Mesendoderm (in vitro differentiated cells): Measurements from ENCODE around the gene CHSY1.

ENCODE experiments used
- DNase-seq: peaks from one replicate; pipeline ENCODE4 v3.0.0; 2013
- H2AK5ac ChIP-seq: 2 replicates; pipeline ENCODE4 v1.6.1; 2013; ENCODE audit warnings: low read length, inconsistent platforms
- H2BK120ac ChIP-seq: 2 replicates; pipeline ENCODE4 v1.6.1; 2013; ENCODE audit warnings: low read depth, mild to moderate bottlenecking, low read length, moderate library complexity, mixed read lengths
- H2BK15ac ChIP-seq: replicated peaks from 2 replicates; pipeline ENCODE4 v1.6.1; 2013; ENCODE audit warnings: low read depth, mild to moderate bottlenecking, moderate library complexity
- H2BK5ac ChIP-seq: 2 replicates; pipeline ENCODE4 v1.6.1; 2013; ENCODE audit warnings: low read length, inconsistent platforms
- H3K18ac ChIP-seq: 2 replicates; pipeline ENCODE4 v1.6.1; 2013; ENCODE audit warnings: mild to moderate bottlenecking, low read length, mixed read lengths
- H3K23ac ChIP-seq: one replicate; pipeline ENCODE4 v1.6.1; 2013; ENCODE audit warnings: low read length
- H3K27ac ChIP-seq: 2 replicates; pipeline ENCODE4 v1.5.1; 2013; ENCODE audit warnings: low read depth, mild to moderate bottlenecking, inconsistent platforms, low read length, moderate library complexity
- H3K27me3 ChIP-seq: 2 replicates; pipeline ENCODE4 v1.6.1; 2013; ENCODE audit warnings: low read length, control low read depth, mild to moderate bottlenecking, inconsistent platforms; ENCODE audit not compliant: insufficient read depth, poor library complexity
- H3K36me3 ChIP-seq: 2 replicates; pipeline ENCODE4 v1.6.1; 2013; ENCODE audit warnings: low read length, inconsistent platforms; ENCODE audit not compliant: control insufficient read depth, insufficient read depth
- H3K4ac ChIP-seq: one replicate; pipeline ENCODE4 v1.6.1; 2013; ENCODE audit warnings: low read depth, mild to moderate bottlenecking, low read length, moderate library complexity
- H3K4me1 ChIP-seq: 2 replicates; pipeline ENCODE4 v1.6.1; 2013; ENCODE audit warnings: low read depth, low read length, inconsistent platforms; ENCODE audit not compliant: control insufficient read depth
- H3K4me2 ChIP-seq: 2 replicates; pipeline ENCODE4 v1.6.1; 2013; ENCODE audit warnings: low read length
- H3K4me3 ChIP-seq: 2 replicates; pipeline ENCODE4 v1.5.1; 2013; ENCODE audit warnings: mild to moderate bottlenecking, low read length
- H3K56ac ChIP-seq: one replicate; pipeline ENCODE4 v1.6.1; 2013; ENCODE audit warnings: low read length
- H3K79me1 ChIP-seq: 2 replicates; pipeline ENCODE4 v1.6.1; 2013; ENCODE audit warnings: low read length, inconsistent platforms
- H3K79me2 ChIP-seq: 2 replicates; pipeline ENCODE4 v1.6.1; 2013; ENCODE audit warnings: mild to moderate bottlenecking, low read length; ENCODE audit not compliant: control insufficient read depth, insufficient read depth
- H3K9ac ChIP-seq: 2 replicates; pipeline ENCODE4 v1.6.1; 2013; ENCODE audit warnings: low read length, inconsistent platforms
- H4K5ac ChIP-seq: one replicate; pipeline ENCODE4 v1.6.1; 2013; ENCODE audit warnings: low read length
- H4K8ac ChIP-seq: one replicate; pipeline ENCODE4 v1.6.1; 2013; ENCODE audit warnings: low read depth, mild to moderate bottlenecking, control low read depth, low read length, moderate library complexity
- WGBS: extraction: QIAGEN DNeasy Blood & Tissue Kit; methylation state at CpG from one replicate; pipeline ENCODE4 v1.1.7; 2013; ENCODE audit warnings: low lambda C conversion rate, missing lambda C conversion rate; ENCODE audit not compliant: insufficient coverage; ENCODE audit errors: extremely low coverage; 5-methylcytosine and 5-hydroxymethylcytosine counted together

CHSY1 gene

DNA sequence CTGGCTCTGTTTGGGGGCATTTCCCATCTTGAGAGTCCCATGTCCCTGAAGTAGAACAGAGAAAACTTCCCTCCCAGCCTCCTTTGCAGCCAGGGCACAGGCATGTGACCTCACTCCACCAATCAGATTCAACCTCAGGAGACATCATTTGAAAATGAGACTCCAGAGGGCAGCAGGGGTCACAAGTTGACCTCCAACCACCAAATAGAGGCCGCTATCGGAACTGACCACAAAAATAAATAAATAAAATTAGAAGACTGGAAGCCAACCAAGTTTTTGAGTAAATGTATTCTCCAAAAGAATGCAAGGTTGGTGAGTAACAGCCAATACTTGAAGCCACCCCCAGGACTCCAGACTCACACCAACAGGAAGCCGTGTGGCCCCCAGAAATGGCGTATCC lies 106.5 kb downstream of the CHSY1 start:
- Histone ChIP-seq H3K4ac (no peak overlapping the region), H2BK120ac (no peak overlapping the region), H3K4me3 (no peak overlapping the region), H2AK5ac (no peak overlapping the region), H3K36me3 (no peaks in the 10 kb centered on the region), H3K27me3 (no peaks in the 10 kb centered on the region), H2BK5ac (no peak overlapping the region), H3K79me2 (no peaks in the 10 kb centered on the region), H4K5ac (no peak overlapping the region), H3K4me1 (no peaks in the 10 kb centered on the region), H3K18ac (no peak overlapping the region), H2BK15ac (no peak overlapping the region), H4K8ac (no peak overlapping the region), H3K79me1 (no peaks in the 10 kb centered on the region), H3K56ac (no peak overlapping the region), H3K9ac (no peak overlapping the region), H3K27ac (no peak overlapping the region), H3K23ac (no peak overlapping the region), H3K4me2 (no peak overlapping the region)
- peak; percentile 38 for DNase-seq
- no CpG with 5 or more reads among the region's 4 CpGs for WGBS

- Histone ChIP-seq H2BK5ac (no peak overlapping the region), H3K18ac (no peak overlapping the region), H2AK5ac (no peak overlapping the region), H3K56ac (no peak overlapping the region), H3K4me2 (no peak overlapping the region), H3K4ac (no peak overlapping the region), H4K8ac (no peak overlapping the region), H3K23ac (no peak overlapping the region), H3K27ac (no peak overlapping the region), H3K4me3 (no peak overlapping the region), H3K36me3 (no peaks in the 10 kb centered on the region), H3K79me2 (no peaks in the 10 kb centered on the region), H2BK120ac (no peak overlapping the region), H4K5ac (no peak overlapping the region), H3K79me1 (no peaks in the 10 kb centered on the region), H3K27me3 (no peaks in the 10 kb centered on the region), H2BK15ac (no peak overlapping the region), H3K4me1 (no peaks in the 10 kb centered on the region), H3K9ac (no peak overlapping the region)
- WGBS, result no CpG with 5 or more reads among the region's 7 CpGs
- no peak for DNase-seq
These were observed 108.5 kb downstream of the CHSY1 start for GRCh38 chr15:101143321-101143720.

DNA sequence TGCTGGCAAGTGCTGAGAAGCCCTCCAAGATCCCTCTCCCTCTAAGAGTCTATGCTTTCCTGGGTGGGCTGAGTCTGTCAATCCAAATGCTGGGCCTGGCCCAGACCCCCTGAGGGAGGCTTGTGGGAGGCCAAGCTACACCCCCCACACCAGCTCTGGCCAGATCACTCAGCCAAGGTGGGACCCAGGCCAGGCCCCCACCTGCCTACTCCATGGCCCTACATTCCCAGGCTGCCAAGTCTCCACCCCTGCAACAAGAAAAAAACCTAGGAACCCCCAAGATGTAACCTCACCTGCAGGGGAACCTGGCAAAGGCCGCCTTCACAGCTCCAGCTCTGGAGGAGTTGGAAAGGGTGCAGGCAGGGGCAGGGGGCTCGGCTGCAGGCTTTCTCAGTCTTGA lies 109.1 kb downstream of the CHSY1 start:
- WGBS, result no CpG with 5 or more reads among the region's 2 CpGs
- Histone ChIP-seq H3K79me2 (no peaks in the 10 kb centered on the region), H3K4me2 (no peak overlapping the region)

GRCh38 chr15:101141926-101142527 lies 109.8 kb downstream of the CHSY1 start:
- Histone ChIP-seq H2BK5ac (no peak overlapping the region), H3K18ac (no peak overlapping the region), H3K36me3 (no peaks in the 10 kb centered on the region), H3K4me1 (no peaks in the 10 kb centered on the region), H4K5ac (no peak overlapping the region), H3K23ac (no peak overlapping the region), H3K79me1 (no peaks in the 10 kb centered on the region), H3K4ac (no peak overlapping the region), H3K27me3 (no peaks in the 10 kb centered on the region), H3K9ac (no peak overlapping the region), H3K4me3 (no peak overlapping the region), H3K79me2 (no peaks in the 10 kb centered on the region), H3K56ac (no peak overlapping the region), H2BK120ac (no peak overlapping the region), H4K8ac (no peak overlapping the region), H2BK15ac (no peak overlapping the region), H2AK5ac (no peak overlapping the region), H3K27ac (no peak overlapping the region), H3K4me2 (no peak overlapping the region)
- DNase-seq, result no peak

More for the DNA sequence above, 109.1 kb downstream of the CHSY1 start:
- H3K27ac ChIP-seq, result no peak overlapping the region
- no peaks in the 10 kb centered on the region for H3K4me1 ChIP-seq
- no peaks in the 10 kb centered on the region for H3K79me1 ChIP-seq
- H3K56ac ChIP-seq, result no peak overlapping the region
- no peak overlapping the region for H3K23ac ChIP-seq
- no peak for DNase-seq
- no peak overlapping the region for H2AK5ac ChIP-seq
- no peaks in the 10 kb centered on the region for H3K36me3 ChIP-seq
- H3K27me3 ChIP-seq, result no peaks in the 10 kb centered on the region
- H3K4me3 ChIP-seq, result no peak overlapping the region
- H4K8ac ChIP-seq, result no peak overlapping the region
- no peak overlapping the region for H4K5ac ChIP-seq
- no peak overlapping the region for H2BK120ac ChIP-seq
- H2BK15ac ChIP-seq, result no peak overlapping the region
- no peak overlapping the region for H3K9ac ChIP-seq
- H2BK5ac ChIP-seq, result no peak overlapping the region
- no peak overlapping the region for H3K4ac ChIP-seq
- H3K18ac ChIP-seq, result no peak overlapping the region

DNA sequence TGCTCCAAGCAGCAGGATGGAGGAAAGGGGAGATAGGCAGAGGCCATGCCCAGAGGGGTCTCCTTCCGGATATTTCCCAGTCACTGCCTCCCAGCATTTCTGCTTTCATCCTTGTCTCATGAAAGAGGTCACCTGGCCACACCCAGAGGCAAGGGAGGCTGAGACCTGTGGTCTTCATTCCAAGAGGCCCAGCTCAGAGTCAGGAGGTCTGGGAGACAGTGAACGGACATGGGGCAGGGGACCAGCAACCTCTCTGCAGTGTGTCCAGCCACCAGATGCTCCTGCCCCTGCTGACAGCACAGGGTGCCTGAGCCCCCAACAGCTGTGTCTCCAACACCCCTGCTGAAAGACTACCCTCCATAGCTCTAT lies 111.2 kb downstream of the CHSY1 start:
- Histone ChIP-seq H3K36me3 (no peaks in the 10 kb centered on the region), H3K4me2 (no peak overlapping the region), H3K27ac (no peak overlapping the region), H3K4ac (no peak overlapping the region), H3K56ac (no peak overlapping the region), H3K79me1 (no peaks in the 10 kb centered on the region), H3K18ac (no peak overlapping the region), H2AK5ac (no peak overlapping the region), H3K27me3 (no peaks in the 10 kb centered on the region), H3K4me1 (no peaks in the 10 kb centered on the region), H2BK120ac (no peak overlapping the region), H3K79me2 (no peaks in the 10 kb centered on the region), H3K23ac (no peak overlapping the region), H3K4me3 (no peak overlapping the region), H4K8ac (no peak overlapping the region), H4K5ac (no peak overlapping the region), H2BK15ac (no peak overlapping the region), H2BK5ac (no peak overlapping the region), H3K9ac (no peak overlapping the region)
- no CpG with 5 or more reads among the region's 2 CpGs for WGBS
- no peak for DNase-seq

DNA sequence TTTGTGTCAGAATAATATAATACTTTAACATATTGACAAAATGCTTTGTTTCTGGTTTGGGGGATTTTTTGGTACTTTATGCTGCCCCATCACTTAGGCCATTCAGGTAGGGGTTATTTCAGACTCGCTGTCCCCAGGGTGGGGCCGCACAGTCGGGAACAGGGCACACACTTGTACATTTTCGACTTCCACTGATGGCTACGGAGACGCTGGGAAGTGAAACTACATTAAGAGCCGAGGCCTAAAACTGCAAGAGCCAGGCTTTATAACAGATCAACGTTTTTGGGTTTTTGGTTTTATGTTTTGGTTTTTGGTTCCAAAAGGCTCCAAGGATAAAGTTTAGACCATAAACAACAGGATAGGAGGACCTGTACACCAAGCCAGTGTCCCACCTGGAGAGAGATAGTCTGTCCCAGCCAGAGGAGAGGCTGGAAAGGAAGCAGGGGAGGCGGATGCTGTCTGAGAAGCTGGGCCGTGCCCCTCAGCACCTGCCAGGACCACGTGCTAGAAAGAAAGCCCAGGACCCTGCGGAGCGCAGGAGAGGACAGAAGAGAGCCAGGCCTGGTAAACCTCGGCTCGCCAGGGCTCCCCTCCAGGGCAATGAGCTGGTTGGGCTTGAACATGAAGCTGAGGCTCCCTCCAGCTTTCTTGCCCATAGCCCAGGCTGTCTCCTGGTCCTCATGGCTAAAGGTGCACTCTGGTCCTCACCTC lies 111.7 kb downstream of the CHSY1 start:
- Histone ChIP-seq H3K27ac (no peak overlapping the region), H3K27me3 (no peaks in the 10 kb centered on the region), H3K79me2 (no peaks in the 10 kb centered on the region), H3K18ac (no peak overlapping the region), H3K4me2 (no peak overlapping the region), H3K56ac (no peak overlapping the region), H3K4ac (no peak overlapping the region), H3K23ac (no peak overlapping the region), H4K8ac (no peak overlapping the region), H3K4me3 (no peak overlapping the region), H4K5ac (no peak overlapping the region), H2BK5ac (no peak overlapping the region), H3K4me1 (no peaks in the 10 kb centered on the region), H2AK5ac (no peak overlapping the region), H3K36me3 (no peaks in the 10 kb centered on the region), H2BK120ac (no peak overlapping the region), H3K79me1 (no peaks in the 10 kb centered on the region), H3K9ac (no peak overlapping the region), H2BK15ac (no peak overlapping the region)
- WGBS, result no CpG with 5 or more reads among the region's 15 CpGs
- no peak for DNase-seq
